ENCODE results near the gene TRMT6. TPM values are rescaled to one million over a fixed set of nuclear protein-coding genes. Genes with fewer than 3 reads are reported as not detected.

TRMT6 gene
- polyA plus RNA-seq, 3 donors = 9.3 to 11.0 (median 10.6) TPM

DNA sequence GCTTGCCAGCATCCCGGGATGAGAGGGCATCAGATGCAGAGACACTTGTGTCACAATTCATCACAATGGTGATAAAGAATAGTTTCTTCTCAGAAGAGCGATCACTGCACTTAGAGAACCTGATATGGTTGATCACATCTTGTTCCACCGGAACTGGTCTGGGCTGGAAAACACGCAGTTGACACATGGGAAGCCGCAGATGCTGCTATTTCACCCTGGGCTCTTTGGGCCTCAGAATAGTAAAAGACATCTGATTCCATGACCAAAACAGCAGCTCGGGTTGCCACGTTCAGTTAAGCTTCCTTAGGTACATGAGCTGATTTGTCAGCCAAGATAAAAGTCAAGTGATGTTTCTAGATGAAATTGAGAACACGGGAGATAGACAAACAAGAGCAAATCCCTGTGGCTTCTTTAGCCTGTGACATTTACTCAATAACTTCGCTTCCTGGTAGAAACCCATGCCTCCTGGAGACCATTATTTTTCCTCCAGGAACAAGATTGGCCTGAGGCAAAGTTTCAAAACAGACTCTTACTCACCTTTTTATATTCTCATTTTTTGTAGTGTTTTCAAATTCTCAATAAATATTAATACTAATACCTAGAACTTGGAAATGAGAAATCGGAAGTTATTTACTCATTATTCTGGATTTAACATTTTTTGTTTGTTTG, 59.4 kb downstream of the TRMT6 start:
- intact Hi-C loops (cut with micrococcal nuclease) = no loop called here
- no peak for DNase-seq
- peaks cover 0 to 12% (median 8%) of the 10 kb centered on the region in 3 donors for H3K27me3 Mint-ChIP-seq (ENCODE audit: low read depth in 3 of 3)
- Histone ChIP-seq H3K9ac (ENCODE audit: insufficient read depth, low read length, poor library complexity, severe bottlenecking) (no peak overlapping the region), H4K20me1 (ENCODE audit: insufficient read depth, low read length) (no peaks in the 10 kb centered on the region), H3K79me2 (ENCODE audit: insufficient read depth, low read length) (no peaks in the 10 kb centered on the region), H3K9me3 (replicated peaks in 1 of 2; ENCODE audit: control insufficient read depth in 1 of 2, insufficient read depth in 1 of 2, low read length in 2 of 2) (no peaks in the 10 kb centered on the region), H3K4me2 (replicated peaks; ENCODE audit: extremely low read depth, low read length, poor library complexity, severe bottlenecking) (no peak overlapping the region), H3K4me3 (replicated peaks in 1 of 3; ENCODE audit: low read depth in 2 of 3, low read length in 3 of 3) (no peak overlapping the region), H3K27me3 (ENCODE audit: control insufficient read depth in 2 of 2, insufficient read depth in 2 of 2, low read length in 2 of 2) (no peaks in the 10 kb centered on the region), H3K4me1 (ENCODE audit: control insufficient read depth in 1 of 2, insufficient read depth in 2 of 2, low read length in 2 of 2) (peaks cover 7 to 15% of the 10 kb centered on the region in 2 donors), H2AFZ (ENCODE audit: insufficient read depth, low read depth, low read length, poor library complexity, severe bottlenecking) (no peak overlapping the region), H3K36me3 (replicated peaks in 1 of 2; ENCODE audit: control insufficient read depth in 1 of 2, insufficient read depth in 2 of 2, low read length in 2 of 2) (no peaks in the 10 kb centered on the region), H3K27ac (ENCODE audit: low read depth in 1 of 2, low read length in 2 of 2) (no peak overlapping the region)
- H3K9me3 Mint-ChIP-seq = peaks cover 0 to 4% (median 0%) of the 10 kb centered on the region in 7 donors
- H3K4me1 Mint-ChIP-seq = peaks cover 19% of the 10 kb centered on the region
- 96% methylated on average over 7 of the region's 10 CpGs for WGBS (ENCODE audit: insufficient coverage)
- TF ChIP-seq, protein P1, sequence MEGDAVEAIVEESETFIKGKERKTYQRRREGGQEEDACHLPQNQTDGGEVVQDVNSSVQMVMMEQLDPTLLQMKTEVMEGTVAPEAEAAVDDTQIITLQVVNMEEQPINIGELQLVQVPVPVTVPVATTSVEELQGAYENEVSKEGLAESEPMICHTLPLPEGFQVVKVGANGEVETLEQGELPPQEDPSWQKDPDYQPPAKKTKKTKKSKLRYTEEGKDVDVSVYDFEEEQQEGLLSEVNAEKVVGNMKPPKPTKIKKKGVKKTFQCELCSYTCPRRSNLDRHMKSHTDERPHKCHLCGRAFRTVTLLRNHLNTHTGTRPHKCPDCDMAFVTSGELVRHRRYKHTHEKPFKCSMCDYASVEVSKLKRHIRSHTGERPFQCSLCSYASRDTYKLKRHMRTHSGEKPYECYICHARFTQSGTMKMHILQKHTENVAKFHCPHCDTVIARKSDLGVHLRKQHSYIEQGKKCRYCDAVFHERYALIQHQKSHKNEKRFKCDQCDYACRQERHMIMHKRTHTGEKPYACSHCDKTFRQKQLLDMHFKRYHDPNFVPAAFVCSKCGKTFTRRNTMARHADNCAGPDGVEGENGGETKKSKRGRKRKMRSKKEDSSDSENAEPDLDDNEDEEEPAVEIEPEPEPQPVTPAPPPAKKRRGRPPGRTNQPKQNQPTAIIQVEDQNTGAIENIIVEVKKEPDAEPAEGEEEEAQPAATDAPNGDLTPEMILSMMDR (IDR thresholded peaks at IDR 0.05) = no peak
- peak overlapping the region in 1 of 7 donors; percentile 42 for H3K27ac Mint-ChIP-seq
- no peak overlapping the region for H3K4me3 Mint-ChIP-seq
- no peaks in the 10 kb centered on the region for H3K36me3 Mint-ChIP-seq

DNA sequence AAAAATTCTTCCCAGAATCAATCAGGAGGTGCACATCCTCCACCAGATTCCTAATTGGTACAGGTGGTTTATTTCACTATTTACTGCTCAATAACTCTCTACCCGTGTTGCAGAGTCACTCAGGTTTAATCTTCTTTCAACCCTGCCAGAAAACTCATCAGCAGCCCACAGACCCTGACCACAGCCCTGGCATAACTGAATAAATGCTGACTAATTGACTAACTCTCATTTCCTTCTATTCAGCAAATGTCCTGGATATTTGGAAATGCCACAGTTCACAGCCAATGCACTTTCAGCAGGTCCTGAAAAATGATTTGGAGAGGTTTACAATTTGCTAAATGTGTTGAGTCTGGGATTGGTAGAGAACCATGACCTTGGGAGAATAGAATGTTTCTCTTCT, 62.3 kb downstream of the TRMT6 start:
- Histone ChIP-seq H3K9ac (ENCODE audit: insufficient read depth, low read length, poor library complexity, severe bottlenecking) (no peak overlapping the region), H3K4me1 (ENCODE audit: control insufficient read depth in 1 of 2, insufficient read depth in 2 of 2, low read length in 2 of 2) (peaks cover 0 to 5% of the 10 kb centered on the region in 2 donors), H3K36me3 (replicated peaks in 1 of 2; ENCODE audit: control insufficient read depth in 1 of 2, insufficient read depth in 2 of 2, low read length in 2 of 2) (no peaks in the 10 kb centered on the region), H3K9me3 (replicated peaks in 1 of 2; ENCODE audit: control insufficient read depth in 1 of 2, insufficient read depth in 1 of 2, low read length in 2 of 2) (no peaks in the 10 kb centered on the region), H2AFZ (ENCODE audit: insufficient read depth, low read depth, low read length, poor library complexity, severe bottlenecking) (no peak overlapping the region), H3K27ac (ENCODE audit: low read depth in 1 of 2, low read length in 2 of 2) (no peak overlapping the region), H3K27me3 (ENCODE audit: control insufficient read depth in 2 of 2, insufficient read depth in 2 of 2, low read length in 2 of 2) (no peaks in the 10 kb centered on the region), H3K4me2 (replicated peaks; ENCODE audit: extremely low read depth, low read length, poor library complexity, severe bottlenecking) (no peak overlapping the region), H3K4me3 (replicated peaks in 1 of 3; ENCODE audit: low read depth in 2 of 3, low read length in 3 of 3) (no peak overlapping the region), H4K20me1 (ENCODE audit: insufficient read depth, low read length) (no peaks in the 10 kb centered on the region), H3K79me2 (ENCODE audit: insufficient read depth, low read length) (no peaks in the 10 kb centered on the region)
- WGBS (ENCODE audit: insufficient coverage) = no CpG with 5 or more reads among the region's 1 CpG
- DNase-seq = peak in 1 of 3 donors; percentile 21
- TF ChIP-seq, protein P1 (IDR thresholded peaks at IDR 0.05) = no peak
- Mint-ChIP-seq H3K4me1 (peaks cover 11% of the 10 kb centered on the region), H3K27me3 (ENCODE audit: low read depth in 3 of 3) (peaks cover 0 to 9% (median 7%) of the 10 kb centered on the region in 3 donors), H3K36me3 (no peaks in the 10 kb centered on the region), H3K27ac (no peak overlapping the region), H3K4me3 (no peak overlapping the region), H3K9me3 (peaks cover 0 to 4% (median 0%) of the 10 kb centered on the region in 7 donors)
- intact Hi-C loops (cut with micrococcal nuclease) = no loop called here
